Measurements from ENCODE around the gene SRCIN1.

GRCh38 chr17:38602956-38603785 lies 2.6 kb downstream of the SRCIN1 start:
- TF ChIP-seq CTCF (IDR thresholded peaks at IDR 0.05) (no peak), POLR2A (IDR thresholded peaks at IDR 0.05) (no peak)
